GM23338 (cell line): ENCODE data around the gene EVI5. TPM values are rescaled to one million over a fixed set of nuclear protein-coding genes. Genes with fewer than 3 reads are reported as not detected.

Experiments
- ATAC-seq: fragments of 200-7000 bp; cut with Tn5 transposase; 3 replicates; pipeline ENCODE4 v1.9.1; 2020
- DNase-seq: peaks from one replicate; pipeline ENCODE4 v3.0.0-alpha.2; 2015; ENCODE audit warnings: low spot score
- H2AFZ ChIP-seq: fragments of 200-600 bp; sonication (generic); 2 replicates; pipeline ENCODE4 v1.8.0; 2016; ENCODE audit warnings: antibody characterized with exemption, mild to moderate bottlenecking, moderate library complexity
- H3F3A ChIP-seq: fragments of 200-600 bp; sonication (generic); replicated peaks from 2 replicates; pipeline ENCODE4 v1.8.0; 2017; ENCODE audit warnings: antibody characterized with exemption, mixed run types, low read depth
- H3K27ac ChIP-seq: fragments of 200-600 bp; sonication (generic); 2 replicates; pipeline ENCODE4 v1.6.1; 2016; ENCODE audit warnings: low read depth
- H3K27me3 ChIP-seq: fragments of 200-600 bp; sonication (generic); 2 replicates; pipeline ENCODE4 v1.8.0; 2016; ENCODE audit warnings: mild to moderate bottlenecking, mixed run types, moderate library complexity; ENCODE audit not compliant: insufficient read depth
- H3K36me3 ChIP-seq: fragments of 200-600 bp; sonication (generic); 2 replicates; pipeline ENCODE4 v1.8.0; 2016; ENCODE audit warnings: mild to moderate bottlenecking; ENCODE audit not compliant: insufficient read depth
- H3K4me1 ChIP-seq: fragments of 200-600 bp; sonication (generic); 2 replicates; pipeline ENCODE4 v1.8.0; 2016; ENCODE audit warnings: mild to moderate bottlenecking, moderate library complexity; ENCODE audit not compliant: insufficient read depth
- H3K4me2 ChIP-seq: fragments of 200-600 bp; sonication (generic); 2 replicates; pipeline ENCODE4 v1.7.1; 2017; ENCODE audit warnings: mixed run types
- H3K4me3 ChIP-seq: fragments of 200-600 bp; sonication (generic); 2 replicates; pipeline ENCODE4 v1.6.1; 2016; ENCODE audit warnings: mixed run types
- H3K79me2 ChIP-seq: fragments of 200-600 bp; sonication (generic); replicated peaks from 2 replicates; pipeline ENCODE4 v1.8.0; 2017; ENCODE audit warnings: mild to moderate bottlenecking; ENCODE audit not compliant: insufficient read depth
- H3K9me2 ChIP-seq: fragments of 200-600 bp; sonication (generic); 2 replicates; pipeline ENCODE4 v1.8.0; 2017; ENCODE audit not compliant: insufficient read depth
- H4K20me1 ChIP-seq: fragments of 200-600 bp; sonication (generic); replicated peaks from 2 replicates; pipeline ENCODE4 v1.8.0; 2017; ENCODE audit warnings: mild to moderate bottlenecking; ENCODE audit not compliant: insufficient read depth
- H3K27ac Mint-ChIP-seq: 2 replicates; pipeline ENCODE4 v1.8.0; 2020; ENCODE audit warnings: inconsistent platforms, mild to moderate bottlenecking, moderate library complexity, mixed read lengths
- H3K27me3 Mint-ChIP-seq: 3 replicates; pipeline ENCODE4 v1.8.0; 2022; ENCODE audit warnings: low read depth, mild to moderate bottlenecking, moderate library complexity, mixed read lengths, inconsistent platforms; ENCODE audit not compliant: insufficient read depth, poor library complexity
- H3K36me3 Mint-ChIP-seq: 3 replicates; pipeline ENCODE4 v1.8.0; 2021; ENCODE audit warnings: low read depth, mild to moderate bottlenecking, inconsistent platforms, moderate library complexity, mixed read lengths
- H3K4me1 Mint-ChIP-seq: 3 replicates; pipeline ENCODE4 v1.8.0; 2020; ENCODE audit warnings: mild to moderate bottlenecking, inconsistent platforms, mixed read lengths
- H3K4me3 Mint-ChIP-seq: 3 replicates; pipeline ENCODE4 v1.8.0; 2021; ENCODE audit warnings: moderate library complexity, mild to moderate bottlenecking, inconsistent platforms, mixed read lengths
- H3K9me3 Mint-ChIP-seq: 3 replicates; pipeline ENCODE4 v1.8.0; 2020; ENCODE audit warnings: moderate library complexity, mild to moderate bottlenecking, inconsistent platforms, mixed read lengths
- CREB1 ChIP-seq: fragments of 250-450 bp; sonication (Bioruptor Pico); IDR thresholded peaks from 2 replicates; pipeline ENCODE4 v1.5.0; 2020; ENCODE audit warnings: low read depth, mild to moderate bottlenecking, moderate library complexity
- CTCF ChIP-seq, 2 experiments: fragments of 200-600 bp in 1 of 2; sonication (generic) in 1 of 2; conservative IDR thresholded peaks; 2 replicates each; pipeline versions ENCODE4 v1.5.1 to v1.6.1; 2016 to 2017; ENCODE audit warnings: antibody characterized with exemption in 2 of 2, low read depth in 2 of 2, mild to moderate bottlenecking in 2 of 2, moderate library complexity in 1 of 2
- ETS1 ChIP-seq: IDR thresholded peaks from 2 replicates; pipeline ENCODE4 v1.6.1; 2016; ENCODE audit warnings: antibody characterized with exemption
- EZH2 ChIP-seq: fragments of 200-600 bp; sonication (generic); IDR thresholded peaks from one replicate; pipeline ENCODE4 v1.8.0; 2017; ENCODE audit warnings: antibody characterized with exemption, mild to moderate bottlenecking, low read depth; ENCODE audit not compliant: unreplicated experiment
- EZH2phosphoT487 ChIP-seq: fragments of 200-600 bp; sonication (generic); IDR thresholded peaks from one replicate; pipeline ENCODE4 v1.8.1; 2018; ENCODE audit warnings: antibody characterized with exemption; ENCODE audit not compliant: unreplicated experiment
- JUNB ChIP-seq: IDR thresholded peaks from one replicate; pipeline ENCODE4 v1.6.1; 2016; ENCODE audit warnings: antibody characterized with exemption; ENCODE audit not compliant: unreplicated experiment
- NANOG ChIP-seq: IDR thresholded peaks from 2 replicates; pipeline ENCODE4 v1.6.1; 2016; ENCODE audit warnings: antibody characterized with exemption, borderline replicate concordance
- POLR2AphosphoS5 ChIP-seq: IDR thresholded peaks from 2 replicates; pipeline ENCODE4 v1.6.1; 2016; ENCODE audit warnings: antibody characterized with exemption, low read depth
- REST ChIP-seq: IDR thresholded peaks from one replicate; pipeline ENCODE4 v1.6.1; 2018; ENCODE audit warnings: antibody characterized with exemption; ENCODE audit not compliant: unreplicated experiment
- STAT1 ChIP-seq: IDR thresholded peaks from one replicate; pipeline ENCODE4 v1.6.1; 2016; ENCODE audit warnings: antibody characterized with exemption; ENCODE audit not compliant: unreplicated experiment
- ZNF114 ChIP-seq: fragments of 250-450 bp; sonication (Bioruptor Pico); IDR thresholded peaks from 2 replicates; pipeline ENCODE4 v1.5.0; 2020; ENCODE audit warnings: mild to moderate bottlenecking, moderate library complexity
- ZNF331 ChIP-seq: fragments of 250-450 bp; sonication (Bioruptor Pico); IDR thresholded peaks from 2 replicates; pipeline ENCODE4 v1.5.0; 2020; ENCODE audit warnings: low read depth, mild to moderate bottlenecking, moderate library complexity
- ZNF462 ChIP-seq: fragments of 250-450 bp; sonication (Bioruptor Pico); IDR thresholded peaks from 2 replicates; pipeline ENCODE4 v1.5.0; 2020; ENCODE audit warnings: mild to moderate bottlenecking, moderate library complexity
- polyA plus RNA-seq: library from polyadenylated mRNA; unstranded; fragments of >200 nt; fragmentation: Nextera tagmentation; extraction: Ambion mirVana; gene quantifications from 2 replicates; pipeline ENCODE4 v1.2.1, GENCODE V29; 2016
- total RNA-seq: library from RNA; depleted of rRNA; stranded (reverse); fragments of >200 nt; shearing (Covaris generic); gene quantifications from 2 replicates; pipeline ENCODE4 v1.2.3, GENCODE V29; 2014

EVI5 gene
- total and polyA plus RNA-seq, 2 experiments from 2014 or later: 15.6 to 24.8 TPM

GRCh38 chr1:92536211-92536979 is 248.5 kb downstream of the EVI5 start:
- TF ChIP-seq CTCF (conservative IDR thresholded peaks at IDR 0.05; ENCODE audit: low read depth in 2 of 2) (no peak), NANOG (no peak), CREB1 (no peak), ETS1 (no peak), ZNF114 (CRISPR knock-in tag) (no peak), ZNF331 (no peak), ZNF462 (CRISPR knock-in tag) (no peak), POLR2AphosphoS5 (no peak), JUNB (no peak), EZH2 (no peak), STAT1 (no peak), EZH2phosphoT487 (no peak), REST (no peak)
- no peaks in the 10 kb centered on the region for H3K4me1 ChIP-seq
- H3K27me3 ChIP-seq: no peaks in the 10 kb centered on the region
- H3K9me3 Mint-ChIP-seq: no peaks in the 10 kb centered on the region
- no peaks in the 10 kb centered on the region for H4K20me1 ChIP-seq
- no peaks in the 10 kb centered on the region for H3F3A ChIP-seq
- H3K27me3 Mint-ChIP-seq: no peaks in the 10 kb centered on the region
- no peak overlapping the region for H3K27ac ChIP-seq
- H2AFZ ChIP-seq: no peak overlapping the region
- no peaks in the 10 kb centered on the region for H3K79me2 ChIP-seq
- no peak overlapping the region for H3K27ac Mint-ChIP-seq
- H3K36me3 Mint-ChIP-seq: no peaks in the 10 kb centered on the region
- H3K4me2 ChIP-seq: no peak overlapping the region
- DNase-seq (no peak), ATAC-seq (no peak)
- H3K4me3 ChIP-seq: no peak overlapping the region
- no peaks in the 10 kb centered on the region for H3K36me3 ChIP-seq
- H3K4me3 Mint-ChIP-seq: no peak overlapping the region
- no peaks in the 10 kb centered on the region for H3K9me2 ChIP-seq
- H3K4me1 Mint-ChIP-seq: no peaks in the 10 kb centered on the region
